PC-9 (cell line): Measurements from ENCODE around the gene CFAP77. TPM values are rescaled to one million over a fixed set of nuclear protein-coding genes. Genes with fewer than 3 reads are reported as not detected.

Experiments
- BruUV-seq: library from RNA; stranded (reverse); fragments of 400-500 nt; replicated peaks from 2 replicates; lab custom pipeline; 2021; lab: Mats Ljungman, UMichigan
- CTCF ChIA-PET: fragments of 300-600 bp; sonication (Branson Sonifier 250); formaldehyde crosslinking; loops from one replicate; lab custom pipeline; 2022; ENCODE audit warnings: antibody characterized with exemption; lab: Charles Lee
- POLR2A ChIA-PET: fragments of 300-600 bp; sonication (Branson Sonifier 250); formaldehyde crosslinking; loops from one replicate; lab custom pipeline; 2022; ENCODE audit warnings: antibody characterized with exemption; ENCODE audit not compliant: unreplicated experiment; lab: Charles Lee
- DNase-seq, 2 experiments: peaks; one replicate each; pipeline versions ENCODE4 v3.0.0 to v3.0.0-alpha.2; 2015 to 2022; ENCODE audit warnings: mixed read lengths in 1 of 2
- H2AFZ ChIP-seq: fragments of 200-600 bp; sonication (generic); 2 replicates; pipeline ENCODE4 v1.8.1; 2017; ENCODE audit warnings: antibody characterized with exemption
- H3F3A ChIP-seq: fragments of 200-600 bp; sonication (generic); 2 replicates; pipeline ENCODE4 v1.8.1; 2017; ENCODE audit warnings: antibody characterized with exemption, mild to moderate bottlenecking, low read depth; ENCODE audit not compliant: insufficient read depth
- H3K27ac ChIP-seq: fragments of 200-600 bp; sonication (generic); 2 replicates; pipeline ENCODE4 v1.6.1; 2016; ENCODE audit warnings: mixed run types
- H3K27me3 ChIP-seq: fragments of 200-600 bp; sonication (generic); 2 replicates; pipeline ENCODE4 v1.6.1; 2016; ENCODE audit warnings: low read depth, mixed run types; ENCODE audit not compliant: insufficient read depth
- H3K36me3 ChIP-seq: fragments of 200-600 bp; sonication (generic); 2 replicates; pipeline ENCODE4 v1.6.1; 2016; ENCODE audit warnings: low read depth, mixed run types
- H3K4me1 ChIP-seq: fragments of 200-600 bp; sonication (generic); replicated peaks from 2 replicates; pipeline ENCODE4 v1.6.1; 2016; ENCODE audit warnings: mixed run types; ENCODE audit not compliant: insufficient read depth
- H3K4me2 ChIP-seq: fragments of 200-600 bp; sonication (generic); 2 replicates; pipeline ENCODE4 v1.6.1; 2017; ENCODE audit warnings: mixed run types
- H3K4me3 ChIP-seq: fragments of 200-600 bp; sonication (generic); 2 replicates; pipeline ENCODE4 v1.6.1; 2016; ENCODE audit warnings: mixed run types
- H3K79me2 ChIP-seq: fragments of 200-600 bp; sonication (generic); 2 replicates; pipeline ENCODE4 v1.6.1; 2017; ENCODE audit warnings: low read depth, mixed run types
- H3K9me2 ChIP-seq: fragments of 200-600 bp; sonication (generic); 2 replicates; pipeline ENCODE4 v1.8.1; 2017; ENCODE audit warnings: mild to moderate bottlenecking; ENCODE audit not compliant: insufficient read depth
- H3K9me3 ChIP-seq: fragments of 200-600 bp; sonication (generic); 2 replicates; pipeline ENCODE4 v1.8.1; 2016; ENCODE audit warnings: low read depth; ENCODE audit not compliant: insufficient read depth
- H4K20me1 ChIP-seq: fragments of 200-600 bp; sonication (generic); 2 replicates; pipeline ENCODE4 v1.8.1; 2017; ENCODE audit not compliant: insufficient read depth
- CTCF ChIP-seq: fragments of 200-600 bp; sonication (generic); conservative IDR thresholded peaks from 2 replicates; pipeline ENCODE4 v1.6.1; 2017; ENCODE audit warnings: mixed run types, antibody characterized with exemption, mild to moderate bottlenecking, moderate library complexity
- EZH2 ChIP-seq: fragments of 200-600 bp; sonication (generic); IDR thresholded peaks from 2 replicates; pipeline ENCODE4 v1.8.0; 2017; ENCODE audit warnings: antibody characterized with exemption, low read depth
- intact Hi-C: fragments of 100-400 bp; cut with micrococcal nuclease; formaldehyde crosslinking; loops from one replicate; pipeline ENCODE4 v1.10.0; 2022; ENCODE audit not compliant: unreplicated experiment
- total RNA-seq: library from RNA; stranded (reverse); gene quantifications from 2 replicates; pipeline ENCODE4 v1.2.3, GENCODE V29; 2021

CFAP77 gene
- total RNA-seq, 1 experiment from 2014 or later, result not detected

GRCh38 chr9:132461281-132461896 lies 51.4 kb downstream of the CFAP77 start:
- ChIA-PET POLR2A (no interaction called here), CTCF (no interaction called here)
- TF ChIP-seq EZH2 (no peak), CTCF (no peak)
- no peaks in the 10 kb centered on the region for H3K9me2 ChIP-seq
- H3K27ac ChIP-seq, result no peak overlapping the region
- no peak for DNase-seq
- intact Hi-C loops, result no loop called here
- no peaks in the 10 kb centered on the region for H3K79me2 ChIP-seq
- no peaks in the 10 kb centered on the region for H3F3A ChIP-seq
- BruUV-seq, result no TSS peak
- no peaks in the 10 kb centered on the region for H3K36me3 ChIP-seq
- H3K4me2 ChIP-seq, result no peak overlapping the region
- no peaks in the 10 kb centered on the region for H3K9me3 ChIP-seq
- H3K4me1 ChIP-seq, result no peaks in the 10 kb centered on the region
- H3K4me3 ChIP-seq, result no peak overlapping the region
- H2AFZ ChIP-seq, result no peak overlapping the region
- H4K20me1 ChIP-seq, result no peaks in the 10 kb centered on the region
- H3K27me3 ChIP-seq, result peaks cover 83% of the 10 kb centered on the region

- Histone ChIP-seq H4K20me1 (no peaks in the 10 kb centered on the region), H3K4me1 (no peaks in the 10 kb centered on the region), H2AFZ (no peak overlapping the region), H3K9me2 (no peaks in the 10 kb centered on the region), H3K9me3 (no peaks in the 10 kb centered on the region), H3F3A (no peaks in the 10 kb centered on the region), H3K36me3 (no peaks in the 10 kb centered on the region), H3K27me3 (peaks cover 83% of the 10 kb centered on the region), H3K4me3 (no peak overlapping the region), H3K4me2 (no peak overlapping the region), H3K79me2 (no peaks in the 10 kb centered on the region), H3K27ac (no peak overlapping the region)
- BruUV-seq, result no TSS peak
- no peak for DNase-seq
- TF ChIP-seq EZH2 (no peak), CTCF (no peak)
- CTCF ChIA-PET, result no interaction called here
- POLR2A ChIA-PET, result no interaction called here
- intact Hi-C loops, result no loop called here
Observed at GRCh38 chr9:132461971-132462370, 52.0 kb downstream of the CFAP77 start.

- H3K4me2 ChIP-seq, result no peak overlapping the region
- H3K4me1 ChIP-seq, result no peaks in the 10 kb centered on the region
- H3K27ac ChIP-seq, result no peak overlapping the region
- CTCF ChIA-PET, result no interaction called here
- H3K79me2 ChIP-seq, result no peaks in the 10 kb centered on the region
- H3K36me3 ChIP-seq, result no peaks in the 10 kb centered on the region
- H4K20me1 ChIP-seq, result no peaks in the 10 kb centered on the region
- no peak overlapping the region for H3K4me3 ChIP-seq
- H3K27me3 ChIP-seq, result peaks cover 97% of the 10 kb centered on the region
- H3K9me3 ChIP-seq, result no peaks in the 10 kb centered on the region
- POLR2A ChIA-PET, result no interaction called here
- intact Hi-C loops, result no loop called here
- TF ChIP-seq EZH2, result no peak
- no peak for TF ChIP-seq CTCF
- H3K9me2 ChIP-seq, result no peaks in the 10 kb centered on the region
- BruUV-seq, result no TSS peak
- no peaks in the 10 kb centered on the region for H3F3A ChIP-seq
- no peak overlapping the region for H2AFZ ChIP-seq
- DNase-seq, result no peak
Observed at GRCh38 chr9:132464547-132464946, 54.5 kb downstream of the CFAP77 start.
